Activated CD8-positive, alpha-beta T cell treated with anti-CD3 and anti-CD28 coated beads, Interleukin-2, amount 10 ng/mL, durations not matched to agents 7 days and 5 days (primary cell): ENCODE measurements around the gene PBX4. TPM values are rescaled to one million over a fixed set of nuclear protein-coding genes. Genes with fewer than 3 reads are reported as not detected.
"Not testable (repeated sequence)": the region's sequence is repeated elsewhere in the genome, so short reads cannot be mapped to it uniquely, and the experiment has no call there.

ENCODE experiments used
- ATAC-seq: fragments of 150-1000 bp; cut with Tn5 transposase; one replicate; pipeline ENCODE4 v1.10.0; 2021; ENCODE audit warnings: moderate library complexity
- CTCF ChIA-PET: fragments of 350-600 bp; sonication (Branson Sonifier 250); formaldehyde crosslinking; loops from one replicate; lab custom pipeline; 2021; ENCODE audit warnings: antibody characterized with exemption; lab: Charles Lee
- POLR2A ChIA-PET: fragments of 350-600 bp; sonication (Branson Sonifier 250); formaldehyde crosslinking; loops from one replicate; lab custom pipeline; 2021; ENCODE audit warnings: antibody characterized with exemption; lab: Charles Lee
- DNase-seq: peaks from one replicate; pipeline ENCODE4 v3.0.0-alpha.2; 2020
- H3K27ac Mint-ChIP-seq: one replicate; pipeline ENCODE4 v1.8.0; 2021; ENCODE audit warnings: mild to moderate bottlenecking, mixed read lengths
- H3K27me3 Mint-ChIP-seq: one replicate; pipeline ENCODE4 v1.8.0; 2021; ENCODE audit warnings: low read depth, mixed read lengths
- H3K36me3 Mint-ChIP-seq: one replicate; pipeline ENCODE4 v1.8.0; 2021; ENCODE audit warnings: low read depth, mixed read lengths
- H3K4me1 Mint-ChIP-seq: one replicate; pipeline ENCODE4 v1.8.0; 2021; ENCODE audit warnings: low read depth, mixed read lengths
- H3K4me3 Mint-ChIP-seq: one replicate; pipeline ENCODE4 v1.8.0; 2021; ENCODE audit warnings: mild to moderate bottlenecking, mixed read lengths
- H3K9me3 Mint-ChIP-seq: one replicate; pipeline ENCODE4 v1.8.0; 2022; ENCODE audit warnings: mixed read lengths; ENCODE audit not compliant: insufficient read depth
- total RNA-seq, 2 experiments: library from RNA; stranded (reverse); gene quantifications; one replicate each; pipeline ENCODE4 v1.2.3, GENCODE V29; 2021

Gene PBX4
- 10 to 100 TPM; 33.8 to 34.1 TPM for total RNA-seq

- Mint-ChIP-seq H3K4me1 (peaks cover 45% of the 10 kb centered on the region), H3K27me3 (no peaks in the 10 kb centered on the region), H3K4me3 (peak within 1 kb of the TSS; percentile 90), H3K9me3 (no peaks in the 10 kb centered on the region), H3K36me3 (peaks cover 42% of the 10 kb centered on the region), H3K27ac (peak within 1 kb of the TSS; percentile 79)
- ATAC-seq, result peak; percentile 95
- POLR2A ChIA-PET, result interaction anchor here (0.6 to 1.4 kb wide), 8 partner anchors 9 to 58 kb away, joined by 3 to 5 read pairs (median 4); partner anchors contain the start of gene ZNF101
- peak; percentile 99 for DNase-seq
- CTCF ChIA-PET, result interaction anchor here (0.8 to 1.3 kb wide), 2 partner anchors 11 to 64 kb away, joined by 3 to 4 read pairs; no protein-coding TSS in a partner anchor
These were observed at the start of gene PBX4 for GRCh38 chr19:19618219-19619051. Gene PBX4 (minus strand): TSS chr19:19618687. CDS start chr19:19618629, 58 bp downstream.

- H3K27me3 Mint-ChIP-seq, ATAC-seq, DNase-seq, CTCF ChIA-PET: not testable (repeated sequence)
- POLR2A ChIA-PET, result interaction anchor here (0.6 kb wide), 1 partner anchor 18 kb away, joined by 4 read pairs; no protein-coding TSS in a partner anchor
- Mint-ChIP-seq H3K4me3 (peak overlapping the region; percentile 22), H3K9me3 (peaks cover 10% of the 10 kb centered on the region), H3K36me3 (peaks cover 56% of the 10 kb centered on the region), H3K4me1 (peaks cover 39% of the 10 kb centered on the region), H3K27ac (peak overlapping the region; percentile 30)
These were observed 47.0 kb upstream of the PBX4 start for GRCh38 chr19:19665420-19665948.

GRCh38 chr19:19663256-19664120, 45.0 kb upstream of the PBX4 start, which contains the start of gene ATP13A1:
Gene ATP13A1 (minus strand): TSS chr19:19663676. CDS start chr19:19663666, 10 bp downstream.
- POLR2A ChIA-PET, result interaction anchor here (0.6 to 3.8 kb wide), 14 partner anchors 10 to 533 kb away, joined by 3 to 19 read pairs (median 6); partner anchors contain the start of genes GMIP, NDUFA13, TSSK6 and ZNF253
- DNase-seq (peak; percentile 96), ATAC-seq (peak; percentile 84)
- H3K36me3 Mint-ChIP-seq, result peaks cover 48% of the 10 kb centered on the region
- peak within 1 kb of the TSS; percentile 98 for H3K27ac Mint-ChIP-seq
- CTCF ChIA-PET, result interaction anchor here (0.8 to 2.5 kb wide), 3 partner anchors 20 to 131 kb away, joined by 3 to 17 read pairs (median 3); partner anchors contain the start of gene GMIP
- peaks cover 6% of the 10 kb centered on the region for H3K9me3 Mint-ChIP-seq
- peak within 1 kb of the TSS; percentile 93 for H3K4me3 Mint-ChIP-seq
- H3K27me3 Mint-ChIP-seq, result no peaks in the 10 kb centered on the region
- peaks cover 34% of the 10 kb centered on the region for H3K4me1 Mint-ChIP-seq

- DNase-seq (peak; percentile 35), ATAC-seq (no peak)
- Mint-ChIP-seq H3K9me3 (peaks cover 6% of the 10 kb centered on the region), H3K4me3 (peak overlapping the region; percentile 93), H3K36me3 (peaks cover 48% of the 10 kb centered on the region), H3K27ac (peak overlapping the region; percentile 98), H3K4me1 (peaks cover 28% of the 10 kb centered on the region), H3K27me3 (no peaks in the 10 kb centered on the region)
- POLR2A ChIA-PET, result interaction anchor here (0.6 to 3.8 kb wide), 13 partner anchors 9 to 238 kb away, joined by 3 to 19 read pairs (median 8); partner anchors contain the start of genes NDUFA13, TSSK6, ZNF253 and ZNF506
- CTCF ChIA-PET, result interaction anchor here (1.3 to 2.5 kb wide), 2 partner anchors 19 to 131 kb away, joined by 3 to 17 read pairs; partner anchors contain the start of gene GMIP
These were observed 44.4 kb upstream of the PBX4 start for GRCh38 chr19:19662871-19663255.

GRCh38 chr19:19662344-19662743, 43.9 kb upstream of the PBX4 start:
- ATAC-seq (no peak), DNase-seq (no peak)
- Mint-ChIP-seq H3K9me3 (peaks cover under 1% of the 10 kb centered on the region), H3K27me3 (no peaks in the 10 kb centered on the region), H3K27ac (peak overlapping the region; percentile 98), H3K36me3 (peaks cover 45% of the 10 kb centered on the region), H3K4me3 (peak overlapping the region; percentile 93), H3K4me1 (peaks cover 23% of the 10 kb centered on the region)
- ChIA-PET POLR2A (interaction anchor here (0.6 to 3.8 kb wide), 13 partner anchors 9 to 239 kb away, joined by 3 to 19 read pairs (median 8); partner anchors contain the start of genes NDUFA13, TSSK6, ZNF253 and ZNF506), CTCF (interaction anchor here (0.9 to 2.5 kb wide), 3 partner anchors 18 to 130 kb away, joined by 3 to 17 read pairs (median 12); partner anchors contain the start of gene GMIP)

GRCh38 chr19:19661675-19662251, 43.3 kb upstream of the PBX4 start:
- Mint-ChIP-seq H3K9me3 (no peaks in the 10 kb centered on the region), H3K27ac (peak overlapping the region; percentile 98), H3K27me3 (no peaks in the 10 kb centered on the region), H3K4me3 (peak overlapping the region; percentile 93), H3K4me1 (peaks cover 21% of the 10 kb centered on the region), H3K36me3 (peaks cover 45% of the 10 kb centered on the region)
- ATAC-seq, result peak; percentile 2
- DNase-seq, result peak; percentile 53
- CTCF ChIA-PET, result interaction anchor here (0.9 to 2.5 kb wide), 4 partner anchors 18 to 130 kb away, joined by 3 to 17 read pairs (median 8); partner anchors contain the start of gene GMIP
- POLR2A ChIA-PET, result interaction anchor here (0.8 to 3.8 kb wide), 12 partner anchors 8 to 239 kb away, joined by 3 to 19 read pairs (median 8); partner anchors contain the start of genes NDUFA13, TSSK6, ZNF253 and ZNF506

GRCh38 chr19:19661141-19661674, 42.7 kb upstream of the PBX4 start:
- H3K27ac Mint-ChIP-seq, result peak overlapping the region; percentile 98
- peaks cover 49% of the 10 kb centered on the region for H3K36me3 Mint-ChIP-seq
- peak overlapping the region; percentile 93 for H3K4me3 Mint-ChIP-seq
- ChIA-PET POLR2A (interaction anchor here (0.8 to 3.8 kb wide), 11 partner anchors 8 to 240 kb away, joined by 3 to 19 read pairs (median 5); partner anchors contain the start of genes GMIP, NDUFA13, TSSK6 and ZNF506), CTCF (interaction anchor here (1.0 to 2.5 kb wide), 3 partner anchors 17 to 129 kb away, joined by 3 to 17 read pairs (median 12); partner anchors contain the start of gene GMIP)
- no peak for ATAC-seq
- H3K4me1 Mint-ChIP-seq, result peaks cover 20% of the 10 kb centered on the region
- H3K27me3 Mint-ChIP-seq, result no peaks in the 10 kb centered on the region
- no peak for DNase-seq
- H3K9me3 Mint-ChIP-seq, result no peaks in the 10 kb centered on the region

GRCh38 chr19:19659646-19660245, 41.3 kb upstream of the PBX4 start:
- CTCF ChIA-PET, result interaction anchor here (1.1 kb wide), 1 partner anchor 128 kb away, joined by 3 read pairs; no protein-coding TSS in a partner anchor
- Mint-ChIP-seq H3K9me3 (no peaks in the 10 kb centered on the region), H3K36me3 (peaks cover 55% of the 10 kb centered on the region), H3K4me1 (peaks cover 20% of the 10 kb centered on the region), H3K27me3 (no peaks in the 10 kb centered on the region), H3K4me3 (no peak overlapping the region), H3K27ac (no peak overlapping the region)
- ATAC-seq (no peak), DNase-seq (no peak)
- POLR2A ChIA-PET, result no interaction called here

- POLR2A ChIA-PET, result no interaction called here
- Mint-ChIP-seq H3K27ac (no peak overlapping the region), H3K9me3 (no peaks in the 10 kb centered on the region)
These were observed 38.9 kb upstream of the PBX4 start for GRCh38 chr19:19657397-19657783.

More at GRCh38 chr19:19657397-19657783, 38.9 kb upstream of the PBX4 start:
- Mint-ChIP-seq H3K4me1 (peaks cover 15% of the 10 kb centered on the region), H3K4me3 (no peak overlapping the region), H3K27me3 (no peaks in the 10 kb centered on the region), H3K36me3 (peaks cover 68% of the 10 kb centered on the region)
- CTCF ChIA-PET, result interaction anchor here (0.9 kb wide), 1 partner anchor 13 kb away, joined by 3 read pairs; no protein-coding TSS in a partner anchor
- no peak for DNase-seq
- ATAC-seq, result no peak
